SK-N-SH treated with all-trans-retinoic acid at 6 μM for 48 hours (cell line): ENCODE measurements around the gene PDE9A.

ENCODE experiments used
- ATAC-seq: fragments of 200-7000 bp; cut with Tn5 transposase; 3 replicates; pipeline ENCODE4 v1.9.1; 2020; ENCODE audit warnings: mild to moderate bottlenecking, moderate library complexity
- ARNTL ChIP-seq: fragments of 450-650 bp; formaldehyde crosslinking; IDR thresholded peaks from 2 replicates; pipeline ENCODE4 v1.5.0; 2020; ENCODE audit warnings: low read depth, mild to moderate bottlenecking, moderate library complexity, borderline replicate concordance
- BACH2 ChIP-seq: fragments of 250-450 bp; sonication (Bioruptor Pico); IDR thresholded peaks from 2 replicates; pipeline ENCODE4 v1.9.0; 2021; ENCODE audit warnings: mild to moderate bottlenecking, borderline replicate concordance
- CSDC2 ChIP-seq: fragments of 250-450 bp; sonication (Bioruptor Pico); IDR thresholded peaks from 2 replicates; pipeline ENCODE4 v1.5.0; 2020; ENCODE audit warnings: mild to moderate bottlenecking, moderate library complexity
- ESRRG ChIP-seq: fragments of 250-450 bp; sonication (Bioruptor Pico); IDR thresholded peaks from 2 replicates; pipeline ENCODE4 v1.6.1; 2021; ENCODE audit warnings: mild to moderate bottlenecking
- GLIS3 ChIP-seq: fragments of 250-450 bp; sonication (Bioruptor Pico); IDR thresholded peaks from 2 replicates; pipeline ENCODE4 v1.5.0; 2020; ENCODE audit warnings: mild to moderate bottlenecking, moderate library complexity
- ISL1 ChIP-seq: fragments of 250-450 bp; sonication (Bioruptor Pico); IDR thresholded peaks from 2 replicates; pipeline ENCODE4 v2.1.2; 2022; ENCODE audit warnings: mild to moderate bottlenecking, moderate library complexity
- OSR1 ChIP-seq: fragments of 250-450 bp; sonication (Bioruptor Pico); IDR thresholded peaks from 2 replicates; pipeline ENCODE4 v1.8.0; 2022; ENCODE audit warnings: moderate library complexity, mild to moderate bottlenecking, inconsistent platforms
- PPARA ChIP-seq: fragments of 250-450 bp; sonication (Bioruptor Pico); IDR thresholded peaks from 2 replicates; pipeline ENCODE4 v1.5.0; 2020; ENCODE audit warnings: mild to moderate bottlenecking, borderline replicate concordance
- RARB ChIP-seq: fragments of 250-450 bp; sonication (Bioruptor Pico); IDR thresholded peaks from 2 replicates; pipeline ENCODE4 v1.8.0; 2021; ENCODE audit warnings: mild to moderate bottlenecking, moderate library complexity
- SNAI2 ChIP-seq: fragments of 250-450 bp; sonication (Bioruptor Pico); IDR thresholded peaks from 2 replicates; pipeline ENCODE4 v1.5.0; 2020; ENCODE audit warnings: mild to moderate bottlenecking, moderate library complexity
- TCF4 ChIP-seq: fragments of 250-450 bp; sonication (Bioruptor Pico); IDR thresholded peaks from 2 replicates; pipeline ENCODE4 v1.8.0; 2021; ENCODE audit warnings: mild to moderate bottlenecking, moderate library complexity, borderline replicate concordance
- TOX ChIP-seq: fragments of 250-450 bp; sonication (Bioruptor Pico); IDR thresholded peaks from 2 replicates; pipeline ENCODE4 v1.8.0; 2021; ENCODE audit warnings: mild to moderate bottlenecking, moderate library complexity, borderline replicate concordance
- ZC3H10 ChIP-seq: fragments of 250-450 bp; sonication (Bioruptor Pico); IDR thresholded peaks from 2 replicates; pipeline ENCODE4 v1.5.1; 2021; ENCODE audit warnings: mild to moderate bottlenecking, moderate library complexity
- ZFP3 ChIP-seq: fragments of 250-450 bp; sonication (Bioruptor Pico); IDR thresholded peaks from 2 replicates; pipeline ENCODE4 v1.5.0; 2020; ENCODE audit warnings: mild to moderate bottlenecking, moderate library complexity
- ZFP30 ChIP-seq: fragments of 450-650 bp; formaldehyde crosslinking; IDR thresholded peaks from 2 replicates; pipeline ENCODE4 v1.5.0; 2022; ENCODE audit warnings: mild to moderate bottlenecking, moderate library complexity
- ZNF565 ChIP-seq: fragments of 450-650 bp; formaldehyde crosslinking; conservative IDR thresholded peaks from 2 replicates; pipeline ENCODE4 v1.5.0; 2020; ENCODE audit warnings: low read depth, mild to moderate bottlenecking, moderate library complexity
- ZNF70 ChIP-seq: fragments of 450-650 bp; formaldehyde crosslinking; IDR thresholded peaks from 2 replicates; pipeline ENCODE4 v1.5.0; 2020; ENCODE audit warnings: mild to moderate bottlenecking, moderate library complexity
- ZNF8 ChIP-seq: fragments of 450-650 bp; formaldehyde crosslinking; IDR thresholded peaks from 2 replicates; pipeline ENCODE4 v1.5.0; 2020; ENCODE audit warnings: mild to moderate bottlenecking, moderate library complexity
- TF ChIP-seq, protein P1 (sequence below): fragments of 250-450 bp; sonication (Bioruptor Pico); IDR thresholded peaks from 2 replicates; pipeline ENCODE4 v1.8.0; 2020; ENCODE audit warnings: mild to moderate bottlenecking, moderate library complexity, borderline replicate concordance
- TF ChIP-seq, protein P2 (sequence below): fragments of 250-450 bp; sonication (Bioruptor Pico); IDR thresholded peaks from 2 replicates; pipeline ENCODE4 v1.8.0; 2021; ENCODE audit warnings: low read depth, mild to moderate bottlenecking, moderate library complexity, borderline replicate concordance
- TF ChIP-seq, protein P3 (sequence below): fragments of 250-450 bp; sonication (Bioruptor Pico); IDR thresholded peaks from 2 replicates; pipeline ENCODE4 v1.5.0; 2020; ENCODE audit warnings: mild to moderate bottlenecking, moderate library complexity
- TF ChIP-seq, protein P4 (sequence below): fragments of 250-450 bp; sonication (Bioruptor Pico); IDR thresholded peaks from 2 replicates; pipeline ENCODE4 v1.5.1; 2021; ENCODE audit warnings: mild to moderate bottlenecking, moderate library complexity

The PDE9A gene

DNA sequence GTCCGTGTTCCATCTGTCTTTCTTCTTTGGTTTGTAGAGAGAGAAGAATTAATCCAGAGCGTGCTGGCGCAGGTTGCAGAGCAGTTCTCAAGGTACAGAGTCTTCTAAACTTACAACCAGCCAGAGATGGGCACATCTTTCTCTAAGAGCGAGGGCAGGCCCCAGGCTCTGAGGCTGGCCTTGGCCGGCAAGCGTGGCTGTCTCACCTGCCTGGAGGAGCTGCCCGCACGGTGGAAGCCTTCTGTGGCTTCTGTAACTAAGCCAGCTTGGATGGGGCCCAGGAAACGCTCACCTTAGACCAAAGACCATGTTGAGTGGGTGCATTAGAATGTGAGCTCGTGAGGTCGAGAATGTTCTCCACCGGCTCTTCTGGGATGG, 78.6 kb downstream of the PDE9A start:
- TF ChIP-seq, protein P1, sequence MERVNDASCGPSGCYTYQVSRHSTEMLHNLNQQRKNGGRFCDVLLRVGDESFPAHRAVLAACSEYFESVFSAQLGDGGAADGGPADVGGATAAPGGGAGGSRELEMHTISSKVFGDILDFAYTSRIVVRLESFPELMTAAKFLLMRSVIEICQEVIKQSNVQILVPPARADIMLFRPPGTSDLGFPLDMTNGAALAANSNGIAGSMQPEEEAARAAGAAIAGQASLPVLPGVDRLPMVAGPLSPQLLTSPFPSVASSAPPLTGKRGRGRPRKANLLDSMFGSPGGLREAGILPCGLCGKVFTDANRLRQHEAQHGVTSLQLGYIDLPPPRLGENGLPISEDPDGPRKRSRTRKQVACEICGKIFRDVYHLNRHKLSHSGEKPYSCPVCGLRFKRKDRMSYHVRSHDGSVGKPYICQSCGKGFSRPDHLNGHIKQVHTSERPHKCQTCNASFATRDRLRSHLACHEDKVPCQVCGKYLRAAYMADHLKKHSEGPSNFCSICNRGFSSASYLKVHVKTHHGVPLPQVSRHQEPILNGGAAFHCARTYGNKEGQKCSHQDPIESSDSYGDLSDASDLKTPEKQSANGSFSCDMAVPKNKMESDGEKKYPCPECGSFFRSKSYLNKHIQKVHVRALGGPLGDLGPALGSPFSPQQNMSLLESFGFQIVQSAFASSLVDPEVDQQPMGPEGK (CRISPR knock-in tag): no peak
- TF ChIP-seq RARB (CRISPR knock-in tag) (no peak), CSDC2 (no peak), GLIS3 (CRISPR knock-in tag) (no peak), BACH2 (CRISPR knock-in tag) (no peak), ZFP3 (no peak), ZNF70 (CRISPR knock-in tag) (no peak), ZNF565 (no peak), SNAI2 (CRISPR knock-in tag) (no peak), ZFP30 (CRISPR knock-in tag) (no peak), ZNF8 (no peak), PPARA (CRISPR knock-in tag) (no peak), TCF4 (CRISPR knock-in tag) (no peak), OSR1 (no peak), ISL1 (CRISPR knock-in tag) (no peak), ARNTL (CRISPR knock-in tag) (no peak), ESRRG (CRISPR knock-in tag) (no peak)
- TF ChIP-seq, protein P2, sequence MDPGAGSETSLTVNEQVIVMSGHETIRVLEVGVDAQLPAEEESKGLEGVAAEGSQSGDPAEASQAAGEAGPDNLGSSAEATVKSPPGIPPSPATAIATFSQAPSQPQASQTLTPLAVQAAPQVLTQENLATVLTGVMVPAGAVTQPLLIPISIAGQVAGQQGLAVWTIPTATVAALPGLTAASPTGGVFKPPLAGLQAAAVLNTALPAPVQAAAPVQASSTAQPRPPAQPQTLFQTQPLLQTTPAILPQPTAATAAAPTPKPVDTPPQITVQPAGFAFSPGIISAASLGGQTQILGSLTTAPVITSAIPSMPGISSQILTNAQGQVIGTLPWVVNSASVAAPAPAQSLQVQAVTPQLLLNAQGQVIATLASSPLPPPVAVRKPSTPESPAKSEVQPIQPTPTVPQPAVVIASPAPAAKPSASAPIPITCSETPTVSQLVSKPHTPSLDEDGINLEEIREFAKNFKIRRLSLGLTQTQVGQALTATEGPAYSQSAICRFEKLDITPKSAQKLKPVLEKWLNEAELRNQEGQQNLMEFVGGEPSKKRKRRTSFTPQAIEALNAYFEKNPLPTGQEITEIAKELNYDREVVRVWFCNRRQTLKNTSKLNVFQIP: no peak
- TF ChIP-seq, protein P3, sequence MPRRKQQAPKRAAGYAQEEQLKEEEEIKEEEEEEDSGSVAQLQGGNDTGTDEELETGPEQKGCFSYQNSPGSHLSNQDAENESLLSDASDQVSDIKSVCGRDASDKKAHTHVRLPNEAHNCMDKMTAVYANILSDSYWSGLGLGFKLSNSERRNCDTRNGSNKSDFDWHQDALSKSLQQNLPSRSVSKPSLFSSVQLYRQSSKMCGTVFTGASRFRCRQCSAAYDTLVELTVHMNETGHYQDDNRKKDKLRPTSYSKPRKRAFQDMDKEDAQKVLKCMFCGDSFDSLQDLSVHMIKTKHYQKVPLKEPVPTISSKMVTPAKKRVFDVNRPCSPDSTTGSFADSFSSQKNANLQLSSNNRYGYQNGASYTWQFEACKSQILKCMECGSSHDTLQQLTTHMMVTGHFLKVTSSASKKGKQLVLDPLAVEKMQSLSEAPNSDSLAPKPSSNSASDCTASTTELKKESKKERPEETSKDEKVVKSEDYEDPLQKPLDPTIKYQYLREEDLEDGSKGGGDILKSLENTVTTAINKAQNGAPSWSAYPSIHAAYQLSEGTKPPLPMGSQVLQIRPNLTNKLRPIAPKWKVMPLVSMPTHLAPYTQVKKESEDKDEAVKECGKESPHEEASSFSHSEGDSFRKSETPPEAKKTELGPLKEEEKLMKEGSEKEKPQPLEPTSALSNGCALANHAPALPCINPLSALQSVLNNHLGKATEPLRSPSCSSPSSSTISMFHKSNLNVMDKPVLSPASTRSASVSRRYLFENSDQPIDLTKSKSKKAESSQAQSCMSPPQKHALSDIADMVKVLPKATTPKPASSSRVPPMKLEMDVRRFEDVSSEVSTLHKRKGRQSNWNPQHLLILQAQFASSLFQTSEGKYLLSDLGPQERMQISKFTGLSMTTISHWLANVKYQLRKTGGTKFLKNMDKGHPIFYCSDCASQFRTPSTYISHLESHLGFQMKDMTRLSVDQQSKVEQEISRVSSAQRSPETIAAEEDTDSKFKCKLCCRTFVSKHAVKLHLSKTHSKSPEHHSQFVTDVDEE (CRISPR knock-in tag): no peak
- TF ChIP-seq, protein P4, sequence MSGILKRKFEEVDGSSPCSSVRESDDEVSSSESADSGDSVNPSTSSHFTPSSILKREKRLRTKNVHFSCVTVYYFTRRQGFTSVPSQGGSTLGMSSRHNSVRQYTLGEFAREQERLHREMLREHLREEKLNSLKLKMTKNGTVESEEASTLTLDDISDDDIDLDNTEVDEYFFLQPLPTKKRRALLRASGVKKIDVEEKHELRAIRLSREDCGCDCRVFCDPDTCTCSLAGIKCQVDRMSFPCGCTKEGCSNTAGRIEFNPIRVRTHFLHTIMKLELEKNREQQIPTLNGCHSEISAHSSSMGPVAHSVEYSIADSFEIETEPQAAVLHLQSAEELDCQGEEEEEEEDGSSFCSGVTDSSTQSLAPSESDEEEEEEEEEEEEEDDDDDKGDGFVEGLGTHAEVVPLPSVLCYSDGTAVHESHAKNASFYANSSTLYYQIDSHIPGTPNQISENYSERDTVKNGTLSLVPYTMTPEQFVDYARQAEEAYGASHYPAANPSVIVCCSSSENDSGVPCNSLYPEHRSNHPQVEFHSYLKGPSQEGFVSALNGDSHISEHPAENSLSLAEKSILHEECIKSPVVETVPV (CRISPR knock-in tag): no peak
- TF ChIP-seq, all 23 proteins: peak for 0
- ATAC-seq: no peak

DNA sequence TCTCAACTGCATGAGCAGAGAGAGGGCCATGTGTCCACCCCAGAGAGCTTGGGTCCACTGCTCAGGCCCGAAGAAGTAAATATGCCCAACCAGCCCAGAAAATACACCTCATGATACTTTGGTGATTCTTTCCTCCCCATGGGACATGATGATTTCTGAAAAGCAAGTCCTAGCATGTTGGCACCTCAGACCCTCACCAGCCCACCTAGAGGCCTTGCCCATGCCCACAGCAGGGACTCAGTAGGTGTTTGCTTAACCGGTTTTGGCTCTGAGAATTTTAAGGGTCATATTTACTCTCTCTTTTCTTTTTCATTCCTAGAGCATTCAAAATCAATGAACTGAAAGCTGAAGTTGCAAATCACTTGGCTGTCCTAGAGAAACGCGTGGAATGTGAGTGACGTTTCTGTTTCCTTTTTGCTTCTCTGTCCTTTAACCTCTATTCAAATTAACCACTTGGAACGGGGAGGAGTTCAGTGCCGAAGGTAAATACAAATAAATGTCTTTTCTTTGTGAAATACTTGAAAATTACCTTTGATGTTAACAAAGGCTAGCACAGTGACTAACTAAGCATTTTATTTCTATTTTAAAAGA, 79.7 kb downstream of the PDE9A start:
- no peak for TF ChIP-seq ZNF70 (CRISPR knock-in tag)
- no peak for TF ChIP-seq TCF4 (CRISPR knock-in tag)
- no peak for TF ChIP-seq OSR1
- no peak for TF ChIP-seq SNAI2 (CRISPR knock-in tag)
- no peak for TF ChIP-seq ZC3H10
- TF ChIP-seq RARB (CRISPR knock-in tag): no peak
- no peak for TF ChIP-seq ZNF8
- TF ChIP-seq, protein P4 (CRISPR knock-in tag): no peak
- TF ChIP-seq ZFP3: no peak
- TF ChIP-seq PPARA (CRISPR knock-in tag): no peak
- TF ChIP-seq GLIS3 (CRISPR knock-in tag): no peak
- TF ChIP-seq, protein P2: no peak
- no peak for TF ChIP-seq ESRRG (CRISPR knock-in tag)
- no peak for TF ChIP-seq ARNTL (CRISPR knock-in tag)
- TF ChIP-seq ZNF565: no peak
- TF ChIP-seq ZFP30 (CRISPR knock-in tag): no peak
- TF ChIP-seq, protein P1 (CRISPR knock-in tag): no peak
- TF ChIP-seq TOX: no peak
- no peak for TF ChIP-seq ISL1 (CRISPR knock-in tag)
- no peak for TF ChIP-seq CSDC2
- ATAC-seq: no peak
